ENCODE results near the gene COL6A5. TPM values are rescaled to one million over a fixed set of nuclear protein-coding genes. Genes with fewer than 3 reads are reported as not detected.

COL6A5 gene
- total and polyA plus RNA-seq, 2 experiments from 2014 or later = 0.03 to 0.05 TPM

DNA sequence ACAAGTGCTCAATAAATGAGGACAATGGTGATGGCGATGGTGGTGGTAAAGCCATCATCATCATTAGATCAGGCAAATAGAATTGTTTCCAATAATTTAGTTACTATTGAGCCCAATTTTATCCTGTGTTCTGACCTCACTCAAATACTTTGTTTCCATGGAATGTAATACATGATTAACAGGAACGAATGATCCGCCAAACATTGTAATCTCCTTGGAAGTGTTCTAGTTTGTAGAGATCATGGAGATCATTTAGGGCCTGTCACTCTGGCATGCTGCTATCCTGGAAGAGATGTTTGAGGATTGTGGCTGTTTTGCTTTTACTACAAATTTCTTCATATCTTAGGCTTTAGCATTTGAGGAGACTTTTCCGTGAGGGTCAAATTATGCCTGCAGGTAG is 174.3 kb downstream of the COL6A5 start:
- Histone ChIP-seq H3K9me2 (ENCODE audit: insufficient read depth) (peaks cover under 1% of the 10 kb centered on the region), H3K4me2 (no peak overlapping the region), H3K27ac (ENCODE audit: low read depth) (no peak overlapping the region), H4K20me1 (replicated peaks; ENCODE audit: insufficient read depth) (no peaks in the 10 kb centered on the region; the same call in 1 of the 2 replicates), H2AFZ (no peak overlapping the region), H3K27me3 (ENCODE audit: insufficient read depth) (peaks cover 58% of the 10 kb centered on the region), H3K4me1 (ENCODE audit: insufficient read depth) (no peaks in the 10 kb centered on the region; the same call in 1 of the 2 replicates), H3K79me2 (replicated peaks; ENCODE audit: insufficient read depth) (no peaks in the 10 kb centered on the region), H3K36me3 (ENCODE audit: insufficient read depth) (no peaks in the 10 kb centered on the region), H3F3A (replicated peaks; ENCODE audit: low read depth) (no peaks in the 10 kb centered on the region), H3K4me3 (no peak overlapping the region)
- no peak overlapping the region for H3K4me3 Mint-ChIP-seq
- peaks cover 24% of the 10 kb centered on the region for H3K27me3 Mint-ChIP-seq (ENCODE audit: insufficient read depth, low read depth, poor library complexity)
- DNase-seq (ENCODE audit: low spot score) = no peak
- no peak overlapping the region for H3K27ac Mint-ChIP-seq
- H3K4me1 Mint-ChIP-seq = peaks cover 8% of the 10 kb centered on the region
- ATAC-seq = no peak
- H3K36me3 Mint-ChIP-seq (ENCODE audit: low read depth) = no peaks in the 10 kb centered on the region; the same call in 2 of the 3 replicates
- TF ChIP-seq EZH2 (IDR thresholded peaks at IDR 0.05; ENCODE audit: low read depth, unreplicated experiment) (no peak), POLR2AphosphoS5 (IDR thresholded peaks at IDR 0.05; ENCODE audit: low read depth) (no peak), NANOG (IDR thresholded peaks at IDR 0.05; ENCODE audit: borderline replicate concordance) (no peak), CTCF (conservative IDR thresholded peaks at IDR 0.05; ENCODE audit: low read depth in 2 of 2) (no peak), STAT1 (IDR thresholded peaks at IDR 0.05; ENCODE audit: unreplicated experiment) (no peak), JUNB (IDR thresholded peaks at IDR 0.05; ENCODE audit: unreplicated experiment) (no peak), REST (IDR thresholded peaks at IDR 0.05; ENCODE audit: unreplicated experiment) (no peak)
- TF ChIP-seq, protein P1, sequence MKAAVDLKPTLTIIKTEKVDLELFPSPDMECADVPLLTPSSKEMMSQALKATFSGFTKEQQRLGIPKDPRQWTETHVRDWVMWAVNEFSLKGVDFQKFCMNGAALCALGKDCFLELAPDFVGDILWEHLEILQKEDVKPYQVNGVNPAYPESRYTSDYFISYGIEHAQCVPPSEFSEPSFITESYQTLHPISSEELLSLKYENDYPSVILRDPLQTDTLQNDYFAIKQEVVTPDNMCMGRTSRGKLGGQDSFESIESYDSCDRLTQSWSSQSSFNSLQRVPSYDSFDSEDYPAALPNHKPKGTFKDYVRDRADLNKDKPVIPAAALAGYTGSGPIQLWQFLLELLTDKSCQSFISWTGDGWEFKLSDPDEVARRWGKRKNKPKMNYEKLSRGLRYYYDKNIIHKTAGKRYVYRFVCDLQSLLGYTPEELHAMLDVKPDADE (IDR thresholded peaks at IDR 0.05) = no peak
- no peaks in the 10 kb centered on the region for H3K9me3 Mint-ChIP-seq

- no peak for DNase-seq (ENCODE audit: low spot score)
- H3K36me3 Mint-ChIP-seq (ENCODE audit: low read depth) = no peaks in the 10 kb centered on the region
- no peak overlapping the region for H2AFZ ChIP-seq
- no peaks in the 10 kb centered on the region for H3K9me3 Mint-ChIP-seq
- H3K4me1 Mint-ChIP-seq = peaks cover 4% of the 10 kb centered on the region; the same call in 2 of the 3 replicates
- H3K27ac Mint-ChIP-seq = no peak overlapping the region
- no peak for ATAC-seq
- peaks cover 10% of the 10 kb centered on the region for H3K27me3 Mint-ChIP-seq (ENCODE audit: insufficient read depth, low read depth, poor library complexity)
- H3K36me3 ChIP-seq (ENCODE audit: insufficient read depth) = no peaks in the 10 kb centered on the region
- H4K20me1 ChIP-seq (replicated peaks; ENCODE audit: insufficient read depth) = no peaks in the 10 kb centered on the region; the same call in 1 of the 2 replicates
- H3K4me3 ChIP-seq = no peak overlapping the region
- no peak overlapping the region for H3K27ac ChIP-seq (ENCODE audit: low read depth)
- H3K27me3 ChIP-seq (ENCODE audit: insufficient read depth) = peaks cover 31% of the 10 kb centered on the region
- H3K9me2 ChIP-seq (ENCODE audit: insufficient read depth) = no peaks in the 10 kb centered on the region
- H3K4me2 ChIP-seq = no peak overlapping the region
- H3F3A ChIP-seq (replicated peaks; ENCODE audit: low read depth) = no peaks in the 10 kb centered on the region
- no peak overlapping the region for H3K4me3 Mint-ChIP-seq
- H3K79me2 ChIP-seq (replicated peaks; ENCODE audit: insufficient read depth) = no peaks in the 10 kb centered on the region
- no peaks in the 10 kb centered on the region; the same call in 1 of the 2 replicates for H3K4me1 ChIP-seq (ENCODE audit: insufficient read depth)
- TF ChIP-seq, protein P2, sequence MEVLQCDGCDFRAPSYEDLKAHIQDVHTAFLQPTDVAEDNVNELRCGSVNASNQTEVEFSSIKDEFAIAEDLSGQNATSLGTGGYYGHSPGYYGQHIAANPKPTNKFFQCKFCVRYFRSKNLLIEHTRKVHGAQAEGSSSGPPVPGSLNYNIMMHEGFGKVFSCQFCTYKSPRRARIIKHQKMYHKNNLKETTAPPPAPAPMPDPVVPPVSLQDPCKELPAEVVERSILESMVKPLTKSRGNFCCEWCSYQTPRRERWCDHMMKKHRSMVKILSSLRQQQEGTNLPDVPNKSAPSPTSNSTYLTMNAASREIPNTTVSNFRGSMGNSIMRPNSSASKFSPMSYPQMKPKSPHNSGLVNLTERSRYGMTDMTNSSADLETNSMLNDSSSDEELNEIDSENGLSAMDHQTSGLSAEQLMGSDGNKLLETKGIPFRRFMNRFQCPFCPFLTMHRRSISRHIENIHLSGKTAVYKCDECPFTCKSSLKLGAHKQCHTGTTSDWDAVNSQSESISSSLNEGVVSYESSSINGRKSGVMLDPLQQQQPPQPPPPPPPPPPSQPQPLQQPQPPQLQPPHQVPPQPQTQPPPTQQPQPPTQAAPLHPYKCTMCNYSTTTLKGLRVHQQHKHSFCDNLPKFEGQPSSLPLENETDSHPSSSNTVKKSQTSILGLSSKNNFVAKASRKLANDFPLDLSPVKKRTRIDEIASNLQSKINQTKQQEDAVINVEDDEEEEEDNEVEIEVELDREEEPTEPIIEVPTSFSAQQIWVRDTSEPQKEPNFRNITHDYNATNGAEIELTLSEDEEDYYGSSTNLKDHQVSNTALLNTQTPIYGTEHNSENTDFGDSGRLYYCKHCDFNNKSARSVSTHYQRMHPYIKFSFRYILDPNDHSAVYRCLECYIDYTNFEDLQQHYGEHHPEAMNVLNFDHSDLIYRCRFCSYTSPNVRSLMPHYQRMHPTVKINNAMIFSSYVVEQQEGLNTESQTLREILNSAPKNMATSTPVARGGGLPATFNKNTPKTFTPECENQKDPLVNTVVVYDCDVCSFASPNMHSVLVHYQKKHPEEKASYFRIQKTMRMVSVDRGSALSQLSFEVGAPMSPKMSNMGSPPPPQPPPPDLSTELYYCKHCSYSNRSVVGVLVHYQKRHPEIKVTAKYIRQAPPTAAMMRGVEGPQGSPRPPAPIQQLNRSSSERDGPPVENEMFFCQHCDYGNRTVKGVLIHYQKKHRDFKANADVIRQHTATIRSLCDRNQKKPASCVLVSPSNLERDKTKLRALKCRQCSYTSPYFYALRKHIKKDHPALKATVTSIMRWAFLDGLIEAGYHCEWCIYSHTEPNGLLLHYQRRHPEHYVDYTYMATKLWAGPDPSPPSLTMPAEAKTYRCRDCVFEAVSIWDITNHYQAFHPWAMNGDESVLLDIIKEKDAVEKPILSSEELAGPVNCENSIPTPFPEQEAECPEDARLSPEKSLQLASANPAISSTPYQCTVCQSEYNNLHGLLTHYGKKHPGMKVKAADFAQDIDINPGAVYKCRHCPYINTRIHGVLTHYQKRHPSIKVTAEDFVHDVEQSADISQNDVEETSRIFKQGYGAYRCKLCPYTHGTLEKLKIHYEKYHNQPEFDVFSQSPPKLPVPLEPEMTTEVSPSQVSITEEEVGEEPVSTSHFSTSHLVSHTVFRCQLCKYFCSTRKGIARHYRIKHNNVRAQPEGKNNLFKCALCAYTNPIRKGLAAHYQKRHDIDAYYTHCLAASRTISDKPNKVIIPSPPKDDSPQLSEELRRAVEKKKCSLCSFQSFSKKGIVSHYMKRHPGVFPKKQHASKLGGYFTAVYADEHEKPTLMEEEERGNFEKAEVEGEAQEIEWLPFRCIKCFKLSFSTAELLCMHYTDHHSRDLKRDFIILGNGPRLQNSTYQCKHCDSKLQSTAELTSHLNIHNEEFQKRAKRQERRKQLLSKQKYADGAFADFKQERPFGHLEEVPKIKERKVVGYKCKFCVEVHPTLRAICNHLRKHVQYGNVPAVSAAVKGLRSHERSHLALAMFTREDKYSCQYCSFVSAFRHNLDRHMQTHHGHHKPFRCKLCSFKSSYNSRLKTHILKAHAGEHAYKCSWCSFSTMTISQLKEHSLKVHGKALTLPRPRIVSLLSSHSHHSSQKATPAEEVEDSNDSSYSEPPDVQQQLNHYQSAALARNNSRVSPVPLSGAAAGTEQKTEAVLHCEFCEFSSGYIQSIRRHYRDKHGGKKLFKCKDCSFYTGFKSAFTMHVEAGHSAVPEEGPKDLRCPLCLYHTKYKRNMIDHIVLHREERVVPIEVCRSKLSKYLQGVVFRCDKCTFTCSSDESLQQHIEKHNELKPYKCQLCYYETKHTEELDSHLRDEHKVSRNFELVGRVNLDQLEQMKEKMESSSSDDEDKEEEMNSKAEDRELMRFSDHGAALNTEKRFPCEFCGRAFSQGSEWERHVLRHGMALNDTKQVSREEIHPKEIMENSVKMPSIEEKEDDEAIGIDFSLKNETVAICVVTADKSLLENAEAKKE (CRISPR knock-in tag; IDR thresholded peaks at IDR 0.05) = no peak
- TF ChIP-seq EZH2phosphoT487 (IDR thresholded peaks at IDR 0.05; ENCODE audit: unreplicated experiment) = no peak
Measured at GRCh38 chr3:130522399-130522798, 176.9 kb downstream of the COL6A5 start.
